NCI-H187 (cell line): Measurements from ENCODE around the gene NIT1.

Experiments used
- DNase-seq, 2 experiments: peaks; one replicate each; lab custom pipeline; 2025; lab: John Stamatoyannopoulos, UW

Gene NIT1

GRCh38 chr1:161083748-161084596 is 33.9 kb upstream of the NIT1 start:
- DNase-seq, result no peak

- no peak for DNase-seq
Observed at GRCh38 chr1:161084597-161084988, 33.3 kb upstream of the NIT1 start.

- DNase-seq, result no peak
Observed at GRCh38 chr1:161085165-161085564, 32.7 kb upstream of the NIT1 start.

GRCh38 chr1:161086457-161086856 is 31.4 kb upstream of the NIT1 start:
- no peak for DNase-seq

GRCh38 chr1:161088587-161089110 is 29.3 kb upstream of the NIT1 start:
- no peak for DNase-seq

GRCh38 chr1:161089251-161089924 is 28.5 kb upstream of the NIT1 start, which contains the start of gene NECTIN4:
Gene NECTIN4, minus strand, starts transcription at chr1:161089558. Its CDS starts 262 bp downstream, at chr1:161089296.
- DNase-seq, result no peak

GRCh38 chr1:161089938-161090337 is 28.0 kb upstream of the NIT1 start:
- no peak for DNase-seq

GRCh38 chr1:161090617-161091016 is 27.3 kb upstream of the NIT1 start:
- DNase-seq, result no peak

GRCh38 chr1:161091093-161091492 is 26.8 kb upstream of the NIT1 start:
- DNase-seq, result no peak

GRCh38 chr1:161091796-161092507 is 26.0 kb upstream of the NIT1 start:
- no peak for DNase-seq

GRCh38 chr1:161092621-161093028 is 25.3 kb upstream of the NIT1 start:
- DNase-seq, result no peak

- no peak for DNase-seq
Observed at GRCh38 chr1:161094481-161094880, 23.4 kb upstream of the NIT1 start.

GRCh38 chr1:161095230-161095629 is 22.7 kb upstream of the NIT1 start:
- no peak for DNase-seq

GRCh38 chr1:161096015-161096414 is 21.9 kb upstream of the NIT1 start:
- DNase-seq, result no peak

GRCh38 chr1:161096530-161096929 is 21.4 kb upstream of the NIT1 start:
- DNase-seq, result no peak

GRCh38 chr1:161098210-161099068 is 19.5 kb upstream of the NIT1 start, which contains the start of gene KLHDC9:
Gene KLHDC9, plus strand, starts transcription at chr1:161098361. Its CDS starts 175 bp downstream, at chr1:161098536.
- DNase-seq, result peak; percentile 98 to 100

GRCh38 chr1:161099090-161099802 is 18.7 kb upstream of the NIT1 start:
- DNase-seq, result no peak

- DNase-seq, result no peak
Observed at GRCh38 chr1:161100556-161100955, 17.3 kb upstream of the NIT1 start.

GRCh38 chr1:161106431-161106830 is 11.5 kb upstream of the NIT1 start:
- DNase-seq, result no peak

- DNase-seq, result no peak
Observed at GRCh38 chr1:161111117-161111516, 6.8 kb upstream of the NIT1 start.

GRCh38 chr1:161111527-161111926 is 6.4 kb upstream of the NIT1 start:
- DNase-seq, result no peak
